GM19397 (cell line): ENCODE results near the gene ANKRD26.
A peak's percentile ranks its signal among the peaks of the same experiment; 100 is the strongest.

Experiments
- ATAC-seq: cut with Tn5 transposase; IDR thresholded peaks from one replicate; pipeline ENCODE4 v1.9.1; 2021; ENCODE audit warnings: mild to moderate bottlenecking, moderate library complexity; ENCODE audit not compliant: unreplicated experiment

ANKRD26 gene

GRCh38 chr10:27022048-27022447 is 78.2 kb downstream of the ANKRD26 start:
- no peak for ATAC-seq

- no peak for ATAC-seq
Measured at GRCh38 chr10:27020243-27020642, 80.1 kb downstream of the ANKRD26 start.

DNA sequence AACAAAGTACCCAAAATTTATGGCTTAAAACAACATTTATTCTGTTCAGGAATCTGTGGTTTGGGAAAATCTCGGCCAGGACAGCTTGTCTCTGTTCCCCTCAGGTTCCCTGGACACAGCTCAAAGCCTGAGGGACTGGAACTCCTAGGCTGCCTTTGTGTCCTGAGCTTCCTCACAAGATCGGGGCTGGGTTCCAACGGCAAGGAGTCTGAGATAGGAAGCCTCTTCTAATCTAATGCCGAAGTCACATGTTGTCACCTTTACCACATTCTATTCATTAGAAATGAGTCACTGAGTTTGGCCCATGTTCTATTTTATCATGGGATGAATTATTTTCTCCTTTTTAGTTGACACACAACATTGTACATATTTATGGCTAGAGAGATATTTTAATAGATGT is 80.5 kb downstream of the ANKRD26 start:
- ATAC-seq, result no peak

- ATAC-seq, result no peak
Measured at GRCh38 chr10:26997610-26998009, 102.7 kb downstream of the ANKRD26 start.

GRCh38 chr10:26994743-26995142 is 105.6 kb downstream of the ANKRD26 start:
- ATAC-seq, result no peak

DNA sequence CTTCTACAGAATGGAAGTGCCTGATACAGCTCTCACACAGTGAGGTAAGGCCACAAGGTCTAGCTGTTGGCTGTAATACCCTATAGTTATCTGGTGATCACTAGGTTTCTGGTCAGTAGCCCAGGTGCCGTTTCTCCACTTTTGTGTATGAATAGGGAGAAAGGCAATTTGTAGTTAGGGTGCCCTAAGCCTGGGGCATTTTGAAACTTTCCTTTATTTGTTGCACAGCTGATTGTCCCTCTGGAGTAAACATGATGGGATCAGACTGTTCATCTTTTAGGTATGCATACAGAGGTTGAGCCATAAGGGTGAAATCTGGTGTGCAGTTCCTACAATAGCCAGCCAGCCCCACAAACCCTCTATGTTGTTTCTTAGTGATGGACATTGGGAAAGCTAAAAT is 112.4 kb downstream of the ANKRD26 start:
- ATAC-seq, result no peak

- no peak for ATAC-seq
Measured at GRCh38 chr10:26983156-26983555, 117.1 kb downstream of the ANKRD26 start.

GRCh38 chr10:26982058-26982457 is 118.2 kb downstream of the ANKRD26 start:
- no peak for ATAC-seq

DNA sequence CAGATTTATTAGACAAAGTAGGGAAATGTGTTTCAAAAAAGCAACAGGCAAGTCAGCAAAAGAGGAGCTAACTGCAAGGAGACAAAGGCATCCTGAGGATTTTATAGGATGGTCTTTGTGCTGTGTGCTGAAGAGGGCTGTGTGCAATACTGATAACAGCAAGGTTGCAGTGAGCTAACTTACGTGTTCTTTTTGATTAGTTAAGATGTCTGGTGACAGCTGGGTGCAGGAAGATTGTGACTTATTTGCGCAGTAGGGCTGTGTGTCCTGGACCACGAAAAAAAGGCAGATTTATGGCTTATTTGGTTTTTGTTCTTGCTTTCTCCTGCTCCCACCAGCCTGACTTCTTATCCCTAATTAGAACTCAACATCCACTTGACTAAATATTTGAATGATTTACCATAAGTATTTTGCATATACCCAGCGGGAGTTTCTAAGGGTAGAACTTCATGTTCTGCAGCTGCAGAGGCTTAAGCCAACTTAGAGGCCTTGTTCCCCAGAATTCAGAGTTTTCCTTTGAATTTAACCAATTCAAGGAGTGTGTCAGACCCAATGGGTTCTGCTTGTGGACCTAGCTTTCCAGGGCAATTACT is 119.0 kb downstream of the ANKRD26 start:
- no peak for ATAC-seq

GRCh38 chr10:26978519-26978918 is 121.8 kb downstream of the ANKRD26 start:
- no peak for ATAC-seq

GRCh38 chr10:26977635-26978034 is 122.7 kb downstream of the ANKRD26 start:
- ATAC-seq, result no peak

- ATAC-seq, result no peak
Measured at GRCh38 chr10:26970667-26971066, 129.6 kb downstream of the ANKRD26 start.

DNA sequence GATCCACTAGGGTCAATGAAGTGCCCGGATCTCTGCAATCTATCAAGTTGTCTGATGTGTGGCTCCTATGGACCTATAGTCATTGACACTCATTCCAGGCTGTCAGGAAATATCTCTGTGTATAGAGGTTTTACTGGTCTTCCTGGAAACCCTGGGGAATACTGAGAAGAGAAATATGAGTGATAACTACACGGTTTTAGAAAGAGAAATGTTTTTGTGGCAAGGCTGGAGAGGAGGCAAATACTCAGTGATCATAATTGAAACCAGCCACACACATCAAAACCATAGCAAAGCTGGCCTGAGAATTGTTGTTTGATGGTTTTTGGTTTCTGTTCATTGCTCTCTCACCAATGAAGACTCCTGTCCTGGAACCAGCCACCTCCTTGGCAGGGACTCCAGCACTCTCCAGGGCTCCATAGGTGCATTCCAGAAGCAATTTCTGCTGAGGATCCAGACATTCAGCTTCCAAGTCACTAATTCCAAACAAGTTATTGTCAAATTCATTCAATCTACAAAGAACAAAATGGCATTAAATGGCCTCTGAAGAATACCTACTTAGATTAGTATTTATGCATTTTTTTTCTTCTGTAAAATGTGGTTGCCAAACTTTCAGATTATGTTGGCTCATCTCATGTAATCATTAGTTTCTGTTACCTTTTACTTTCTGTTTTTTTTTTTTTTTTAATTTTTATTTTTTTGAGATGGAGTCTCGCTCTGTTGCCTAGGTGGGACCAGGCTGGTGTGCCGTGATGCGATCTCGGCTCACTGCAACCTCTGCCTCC is 131.0 kb downstream of the ANKRD26 start:
- ATAC-seq, result peak; percentile 79

GRCh38 chr10:26962835-26963234 is 137.5 kb downstream of the ANKRD26 start:
- ATAC-seq, result no peak

GRCh38 chr10:26960308-26960707 is 140.0 kb downstream of the ANKRD26 start:
- ATAC-seq, result no peak

DNA sequence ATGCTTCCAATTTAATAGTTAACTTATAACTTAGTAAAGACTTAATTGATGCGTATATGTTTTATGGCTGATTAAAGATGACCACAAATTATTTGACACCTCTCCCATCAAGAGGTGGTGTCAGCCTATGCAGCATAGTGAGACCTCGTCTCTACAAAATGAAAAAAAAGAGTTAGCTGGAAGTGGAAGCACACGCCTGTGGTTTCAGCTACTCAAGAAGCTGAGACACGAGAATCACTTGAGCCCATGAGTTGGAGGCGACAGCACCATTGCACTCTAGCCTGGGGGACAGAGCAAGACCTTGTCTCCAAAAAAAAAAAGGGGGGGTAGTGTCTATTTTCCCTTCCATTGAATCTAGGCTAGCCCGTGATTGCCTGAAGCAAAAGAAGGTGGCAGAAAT is 140.5 kb downstream of the ANKRD26 start:
- ATAC-seq, result no peak
